GM19397 (cell line): ENCODE measurements around the gene FRAS1.
"Not testable (repeated sequence)": the region's sequence is repeated elsewhere in the genome, so short reads cannot be mapped to it uniquely, and the experiment has no call there.

Source experiments
- ATAC-seq: cut with Tn5 transposase; IDR thresholded peaks from one replicate; pipeline ENCODE4 v1.9.1; 2021; ENCODE audit warnings: mild to moderate bottlenecking, moderate library complexity; ENCODE audit not compliant: unreplicated experiment

Gene FRAS1

GRCh38 chr4:78099058-78099457 is 41.9 kb downstream of the FRAS1 start:
- ATAC-seq, result no peak

- no peak for ATAC-seq
These were observed 42.9 kb downstream of the FRAS1 start for GRCh38 chr4:78100060-78100459.

GRCh38 chr4:78119698-78120097 is 62.6 kb downstream of the FRAS1 start:
- no peak for ATAC-seq

GRCh38 chr4:78120144-78120880 is 63.2 kb downstream of the FRAS1 start:
- no peak for ATAC-seq

GRCh38 chr4:78121338-78121904 is 64.3 kb downstream of the FRAS1 start:
- ATAC-seq, result no peak

- ATAC-seq, result not testable (repeated sequence)
These were observed 68.8 kb downstream of the FRAS1 start for GRCh38 chr4:78125834-78126331.

- no peak for ATAC-seq
These were observed 72.4 kb downstream of the FRAS1 start for GRCh38 chr4:78129383-78130108.

GRCh38 chr4:78131403-78131802 is 74.3 kb downstream of the FRAS1 start:
- ATAC-seq, result no peak

GRCh38 chr4:78136109-78137081 is 79.3 kb downstream of the FRAS1 start:
- no peak for ATAC-seq

GRCh38 chr4:78137532-78137931 is 80.4 kb downstream of the FRAS1 start:
- no peak for ATAC-seq

GRCh38 chr4:78138252-78138651 is 81.1 kb downstream of the FRAS1 start:
- ATAC-seq, result no peak

- ATAC-seq, result no peak
These were observed 86.5 kb downstream of the FRAS1 start for GRCh38 chr4:78143634-78144033.

GRCh38 chr4:78145008-78145407 is 87.9 kb downstream of the FRAS1 start:
- ATAC-seq, result no peak

- ATAC-seq, result no peak
These were observed 88.5 kb downstream of the FRAS1 start for GRCh38 chr4:78145622-78146021.

- no peak for ATAC-seq
These were observed 92.8 kb downstream of the FRAS1 start for GRCh38 chr4:78149751-78150542.

- no peak for ATAC-seq
These were observed 93.4 kb downstream of the FRAS1 start for GRCh38 chr4:78150543-78150864.

GRCh38 chr4:78152795-78153194 is 95.7 kb downstream of the FRAS1 start:
- no peak for ATAC-seq

- ATAC-seq, result no peak
These were observed 98.0 kb downstream of the FRAS1 start for GRCh38 chr4:78154972-78155590.

- ATAC-seq, result no peak
These were observed 98.5 kb downstream of the FRAS1 start for GRCh38 chr4:78155616-78156105.
